Kidney epithelial cell (primary cell): ENCODE data around the gene HS3ST4. TPM values are rescaled to one million over a fixed set of nuclear protein-coding genes. Genes with fewer than 3 reads are reported as not detected.

Source experiments
- DNase-seq: peaks from one replicate; pipeline ENCODE4 v3.0.0-alpha.2; 2010; ENCODE audit warnings: low read depth
- H3K27me3 ChIP-seq: 2 replicates; pipeline ENCODE4 v1.6.0; 2011; ENCODE audit warnings: low read length; ENCODE audit not compliant: control insufficient read depth, insufficient read depth
- H3K36me3 ChIP-seq: 2 replicates; pipeline ENCODE4 v1.5.1; 2011; ENCODE audit warnings: low read length; ENCODE audit not compliant: control insufficient read depth, insufficient read depth
- H3K4me3 ChIP-seq: 2 replicates; pipeline ENCODE4 v1.5.1; 2011; ENCODE audit warnings: low read depth, mild to moderate bottlenecking, control low read depth, low read length
- CTCF ChIP-seq: IDR thresholded peaks from 2 replicates; pipeline ENCODE4 v1.5.1; 2011; ENCODE audit warnings: mild to moderate bottlenecking, moderate library complexity, low read length, control low read depth, inconsistent platforms; ENCODE audit not compliant: insufficient read depth, poor library complexity, severe bottlenecking
- total RNA-seq: library from RNA; depleted of rRNA; stranded (reverse); fragments of >200 nt; gene quantifications from 2 replicates; pipeline ENCODE4 v1.2.3, GENCODE V29; 2015

Gene HS3ST4
- total RNA-seq, 1 donor from 2014 or later: 0.21 TPM

DNA sequence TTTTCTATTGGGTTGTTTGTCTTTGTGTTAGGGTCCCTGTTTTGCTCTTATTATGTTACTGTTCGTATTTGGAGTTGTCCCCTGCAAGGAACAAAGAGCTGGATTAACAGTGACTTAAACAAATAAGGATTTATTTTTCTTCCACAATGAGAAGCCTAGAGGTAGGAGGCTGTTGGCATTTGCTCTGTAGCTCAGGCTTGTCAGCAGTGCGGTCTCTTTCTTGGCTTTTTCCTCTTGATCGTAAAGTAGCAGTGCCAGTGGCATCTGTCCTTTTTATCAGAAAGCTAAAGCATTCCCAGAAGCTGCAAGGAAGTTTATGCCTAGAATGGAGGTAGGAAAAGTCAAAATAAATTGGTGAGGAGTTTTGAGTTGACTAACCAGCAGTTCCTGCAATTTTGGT lies 154.1 kb downstream of the HS3ST4 start:
- TF ChIP-seq CTCF: no peak
- Histone ChIP-seq H3K36me3 (no peaks in the 10 kb centered on the region), H3K27me3 (no peaks in the 10 kb centered on the region), H3K4me3 (no peak overlapping the region)
- DNase-seq: no peak

- H3K27me3 ChIP-seq: no peaks in the 10 kb centered on the region
- no peak overlapping the region for H3K4me3 ChIP-seq
- no peak for TF ChIP-seq CTCF
- no peak for DNase-seq
- H3K36me3 ChIP-seq: no peaks in the 10 kb centered on the region
Measured at GRCh38 chr16:25854141-25854540, 162.4 kb downstream of the HS3ST4 start.

GRCh38 chr16:25855063-25855462 lies 163.3 kb downstream of the HS3ST4 start:
- no peak for DNase-seq
- no peaks in the 10 kb centered on the region for H3K27me3 ChIP-seq
- H3K36me3 ChIP-seq: no peaks in the 10 kb centered on the region
- no peak overlapping the region for H3K4me3 ChIP-seq
- TF ChIP-seq CTCF: no peak

DNA sequence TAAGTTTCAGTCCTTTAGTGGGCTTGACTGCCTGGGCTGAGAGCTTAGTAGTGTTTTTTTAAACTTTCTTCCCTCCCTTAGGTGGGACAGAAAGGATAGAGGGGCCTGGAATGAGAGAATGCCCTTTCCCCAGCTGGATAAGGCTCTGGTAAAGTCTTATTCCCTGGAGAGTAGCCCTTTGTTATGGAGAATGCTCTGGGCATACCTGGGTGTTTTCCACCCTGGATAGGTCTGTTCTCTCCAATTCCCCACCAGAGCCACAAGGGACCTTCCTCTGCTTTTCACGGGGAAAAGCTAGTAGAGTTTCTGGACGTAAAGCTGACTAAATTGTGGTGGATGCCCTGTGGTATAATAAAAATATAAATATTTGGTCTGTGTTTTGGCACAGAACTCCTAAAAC lies 164.1 kb downstream of the HS3ST4 start:
- no peak for DNase-seq
- no peaks in the 10 kb centered on the region for H3K27me3 ChIP-seq
- no peak for TF ChIP-seq CTCF

DNA sequence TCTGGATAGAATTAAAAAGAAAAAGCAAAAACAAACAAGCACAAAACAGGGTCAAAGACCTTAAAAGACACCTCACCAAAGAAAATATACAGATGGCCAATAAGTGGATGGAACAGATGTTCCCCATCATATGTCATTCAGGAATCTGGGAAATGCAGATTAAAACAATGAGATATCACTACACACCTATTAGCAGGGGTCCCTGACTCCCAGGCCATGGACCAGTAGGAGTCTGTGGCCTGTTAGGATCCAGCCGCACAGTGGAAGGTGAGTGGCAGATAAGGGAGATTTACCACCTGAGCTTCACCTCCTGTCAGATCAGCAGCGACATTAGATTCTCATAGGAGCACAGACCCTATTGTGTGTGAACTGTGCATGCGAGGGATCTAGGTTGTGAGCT lies 167.9 kb downstream of the HS3ST4 start:
- no peak overlapping the region for H3K4me3 ChIP-seq
- no peak for DNase-seq
- no peak for TF ChIP-seq CTCF
- H3K36me3 ChIP-seq: no peaks in the 10 kb centered on the region
- no peaks in the 10 kb centered on the region for H3K27me3 ChIP-seq

More for the DNA sequence above, 164.1 kb downstream of the HS3ST4 start:
- H3K36me3 ChIP-seq: no peaks in the 10 kb centered on the region
- H3K4me3 ChIP-seq: no peak overlapping the region

GRCh38 chr16:25867041-25867440 lies 175.3 kb downstream of the HS3ST4 start:
- H3K27me3 ChIP-seq: no peaks in the 10 kb centered on the region
- no peak for TF ChIP-seq CTCF
- no peaks in the 10 kb centered on the region for H3K36me3 ChIP-seq
- DNase-seq: no peak
- no peak overlapping the region for H3K4me3 ChIP-seq
